Activated CD4-positive, alpha-beta T cell treated with anti-CD3 and anti-CD28 coated beads for 48 hours (primary cell): ENCODE results near the gene TARDBP.
"Not testable (repeated sequence)": the region's sequence is repeated elsewhere in the genome, so short reads cannot be mapped to it uniquely, and the experiment has no call there.

ENCODE experiments used
- DNase-seq: peaks from one replicate; pipeline ENCODE4 v3.0.0-alpha.2; 2020

Gene TARDBP

DNA sequence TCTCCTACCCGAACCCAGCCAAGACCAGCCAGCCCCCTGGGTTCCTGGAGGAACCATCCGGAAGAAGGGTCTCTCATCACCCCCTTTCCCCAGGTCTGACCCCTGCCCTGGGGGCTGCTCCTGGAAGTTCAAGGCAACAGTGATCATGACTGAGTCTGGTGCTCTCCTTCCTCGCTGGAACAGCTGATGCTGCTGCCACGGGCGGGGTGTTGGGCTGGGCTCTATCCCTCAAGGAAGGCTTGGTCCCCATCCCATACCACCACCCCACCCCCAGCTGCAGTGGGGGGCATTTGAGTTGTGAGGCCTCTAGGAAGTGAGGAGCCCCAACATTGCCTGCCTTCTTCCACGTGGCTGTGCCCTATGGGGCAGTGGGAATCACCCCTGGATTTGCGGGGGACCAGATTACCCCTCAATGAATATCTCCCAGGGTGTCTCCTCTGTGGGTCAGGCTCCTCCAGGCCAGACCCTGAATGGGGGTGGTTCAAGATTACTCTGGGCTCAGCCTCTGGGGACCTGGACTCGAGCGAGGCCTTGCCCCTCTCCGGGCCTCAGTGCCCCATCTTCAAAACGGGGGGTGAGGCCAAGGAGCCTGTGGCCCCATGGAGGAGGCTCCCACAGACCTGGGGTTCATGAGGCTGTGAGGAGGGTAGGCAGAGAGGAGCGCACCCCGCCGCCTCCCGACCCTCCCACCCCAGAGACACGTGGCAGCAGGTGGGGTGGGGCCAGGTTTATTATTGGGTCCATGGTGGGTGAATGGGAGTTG, 31.8 kb downstream of the TARDBP start:
- no peak for DNase-seq

DNA sequence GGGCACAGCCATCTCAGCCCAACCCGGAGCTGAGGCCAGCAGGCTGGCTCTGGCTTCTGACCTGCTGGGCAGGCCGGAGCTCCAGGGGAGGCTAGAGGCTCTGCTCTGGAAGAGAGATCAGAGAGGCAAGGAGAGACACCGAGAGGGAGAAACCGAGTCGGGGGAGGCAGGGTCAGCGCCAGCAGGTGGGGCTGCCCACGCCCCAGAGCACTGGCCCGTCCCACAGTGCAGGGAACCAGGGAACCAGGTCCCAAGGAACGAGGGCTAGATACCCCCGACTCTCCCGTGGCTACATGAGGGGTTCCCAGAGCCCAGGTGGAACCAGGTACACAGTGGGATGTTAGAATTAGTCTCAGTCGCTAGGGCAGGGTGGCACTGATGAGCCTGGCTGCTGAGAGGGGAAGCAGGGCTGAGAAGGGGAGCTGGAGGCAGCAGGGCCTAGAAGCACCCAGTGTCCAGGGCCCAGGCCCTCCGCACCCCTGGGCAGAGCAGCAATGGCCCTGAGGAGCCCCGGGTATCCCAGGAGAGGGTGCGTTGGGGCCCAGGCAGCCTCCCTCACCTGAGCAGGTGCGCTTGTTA, 32.5 kb downstream of the TARDBP start:
- no peak for DNase-seq

DNA sequence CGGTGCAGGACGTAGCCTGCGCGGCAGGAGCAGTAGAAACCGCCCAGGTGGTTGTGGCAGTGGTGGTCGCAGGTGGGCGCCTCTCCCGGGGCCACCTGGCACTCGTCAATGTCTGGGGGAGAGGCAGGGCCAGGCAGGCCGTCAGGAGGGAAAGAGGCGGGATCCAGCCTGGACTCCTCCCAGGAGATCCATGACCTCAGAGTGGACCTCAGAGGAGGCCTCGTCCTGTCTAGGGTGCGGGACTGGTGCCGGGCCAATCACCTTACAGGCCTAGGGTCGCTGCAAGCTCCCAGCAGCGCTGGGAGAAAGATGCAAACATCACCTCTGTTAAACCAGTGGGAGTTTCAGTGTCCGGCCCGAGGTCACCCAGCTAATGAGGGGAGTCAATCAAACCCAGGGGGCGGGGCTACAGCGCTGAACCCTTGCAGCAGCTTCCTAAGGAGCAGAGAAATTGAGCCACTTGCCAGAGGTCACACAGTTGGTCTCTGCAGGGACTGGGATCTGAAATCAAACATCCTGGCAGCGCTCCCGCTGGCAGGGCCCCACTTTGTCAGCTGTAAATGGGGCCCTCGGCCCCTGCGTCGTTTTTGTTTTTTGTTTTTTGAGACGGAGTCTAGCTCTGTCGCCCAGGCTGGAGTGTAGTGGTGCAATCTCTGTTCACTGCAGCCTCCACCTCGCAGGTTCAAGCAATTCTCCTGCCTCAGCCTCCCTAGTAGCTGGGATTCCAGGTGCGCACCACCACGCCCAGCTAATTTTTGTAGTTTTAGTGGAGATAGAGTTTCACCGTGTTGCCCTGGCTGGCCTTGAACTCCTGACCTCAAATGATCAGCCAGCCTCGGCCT, 33.2 kb downstream of the TARDBP start:
- DNase-seq, result no peak

DNA sequence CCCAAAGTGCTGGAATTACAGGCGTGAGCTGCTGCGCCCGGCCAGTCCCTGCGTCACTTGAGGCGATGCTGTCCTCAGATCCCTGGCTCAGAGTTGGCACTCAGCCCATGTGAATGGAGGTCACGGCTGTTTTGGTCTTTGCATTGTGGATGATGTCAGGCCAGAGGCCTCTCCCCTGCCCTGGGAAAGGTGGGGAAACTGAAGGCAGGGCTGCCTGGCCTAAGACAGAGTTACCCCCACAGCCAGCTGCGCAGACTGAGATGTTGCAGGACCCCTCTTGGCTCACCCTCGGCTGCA, 33.8 kb downstream of the TARDBP start:
- no peak for DNase-seq

DNA sequence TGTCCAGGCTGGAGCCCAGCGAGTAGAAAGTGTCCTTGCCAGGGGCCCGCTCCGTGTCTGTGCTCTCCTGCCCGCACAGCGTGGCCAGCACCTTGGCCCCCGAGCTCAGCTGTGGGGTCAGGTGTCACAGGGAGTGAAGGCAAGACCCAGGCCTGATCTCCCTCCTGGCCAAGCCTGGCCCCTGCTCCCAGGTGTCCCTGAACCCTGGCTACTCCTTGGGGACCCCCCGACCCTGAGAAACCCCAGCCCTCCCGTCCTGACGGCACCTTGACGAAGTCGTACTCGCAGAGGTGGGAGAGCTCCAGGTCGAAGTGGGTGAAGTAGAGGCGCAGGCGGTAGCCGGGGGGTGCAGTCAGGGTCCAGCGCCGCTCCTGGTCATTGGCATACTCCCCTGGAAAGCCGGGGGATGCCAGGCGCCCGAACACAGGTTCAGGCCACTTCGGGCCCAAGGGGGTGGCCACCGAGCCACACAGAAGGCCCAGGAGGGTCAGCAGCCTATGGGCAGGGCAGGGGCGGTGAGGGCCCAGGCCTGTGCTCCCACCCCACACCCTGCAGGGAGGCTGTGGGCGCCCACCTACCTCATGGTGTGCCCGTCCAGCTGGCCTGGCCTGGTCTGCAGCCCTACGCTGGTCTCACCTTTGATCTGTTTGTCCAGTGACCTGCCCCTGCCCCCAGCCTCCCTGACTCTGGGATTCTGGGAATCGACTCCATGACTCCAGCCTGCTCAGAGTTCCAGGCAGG, 34.3 kb downstream of the TARDBP start, which contains the start of gene MASP2:
MASP2 (minus strand) TSS at position 615 of the 741 bp plus-strand sequence; CDS start at position 583, 32 bp downstream.
- no peak for DNase-seq

DNA sequence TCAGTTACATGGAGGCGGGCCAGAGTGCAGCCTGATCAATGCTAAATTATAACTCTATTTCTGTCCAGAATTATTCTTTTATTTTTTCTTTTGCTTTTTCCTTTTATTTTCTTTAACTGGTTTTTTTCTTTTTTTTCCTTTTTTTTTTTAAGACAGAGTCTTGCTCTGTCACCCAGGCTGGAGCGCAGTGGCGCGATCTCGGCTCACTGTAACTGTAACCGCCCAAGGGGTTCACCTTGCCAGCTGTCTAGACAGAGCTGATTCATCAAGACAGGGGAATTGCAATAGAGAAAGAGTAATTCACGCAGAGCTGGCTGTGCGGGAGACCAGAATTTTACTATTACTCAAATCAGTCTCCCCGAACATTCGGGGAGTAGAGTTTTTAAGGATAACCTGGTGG, 38.7 kb downstream of the TARDBP start:
- DNase-seq, result not testable (repeated sequence)

DNA sequence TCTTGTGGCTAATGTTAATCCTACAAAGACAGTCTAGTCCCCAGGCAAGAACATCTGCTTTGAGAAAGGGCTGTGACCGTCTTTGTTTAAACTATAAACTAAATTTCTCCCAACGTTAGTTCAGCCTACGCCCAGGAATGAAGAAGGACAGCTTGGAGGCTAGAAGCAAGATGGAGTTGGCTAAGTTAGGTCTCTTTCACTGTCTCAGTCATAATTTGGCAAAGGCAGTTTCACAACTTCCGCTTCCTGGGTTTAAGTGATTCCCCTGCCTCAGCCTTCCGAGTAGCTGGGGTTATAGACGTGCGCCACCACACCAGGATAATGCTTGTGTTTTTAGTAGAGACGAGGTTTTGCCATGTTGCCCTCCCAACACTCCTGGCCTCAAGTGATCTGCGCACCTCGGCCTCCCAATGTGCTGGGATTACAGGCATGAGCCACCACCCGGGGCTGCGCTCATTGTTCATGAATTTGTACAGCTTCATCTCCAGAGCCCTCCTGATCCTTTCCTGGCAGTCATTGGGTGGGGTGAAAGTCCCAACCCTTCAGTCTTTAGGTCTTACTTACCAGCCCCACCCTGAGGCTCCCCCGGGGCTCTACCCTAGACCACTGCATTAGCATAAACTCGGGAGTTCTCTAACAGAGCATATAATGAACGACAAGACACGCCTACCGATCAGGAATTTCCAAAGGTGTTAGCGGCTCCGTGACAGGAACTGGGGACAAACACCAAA, 39.5 kb downstream of the TARDBP start:
- no peak for DNase-seq

DNA sequence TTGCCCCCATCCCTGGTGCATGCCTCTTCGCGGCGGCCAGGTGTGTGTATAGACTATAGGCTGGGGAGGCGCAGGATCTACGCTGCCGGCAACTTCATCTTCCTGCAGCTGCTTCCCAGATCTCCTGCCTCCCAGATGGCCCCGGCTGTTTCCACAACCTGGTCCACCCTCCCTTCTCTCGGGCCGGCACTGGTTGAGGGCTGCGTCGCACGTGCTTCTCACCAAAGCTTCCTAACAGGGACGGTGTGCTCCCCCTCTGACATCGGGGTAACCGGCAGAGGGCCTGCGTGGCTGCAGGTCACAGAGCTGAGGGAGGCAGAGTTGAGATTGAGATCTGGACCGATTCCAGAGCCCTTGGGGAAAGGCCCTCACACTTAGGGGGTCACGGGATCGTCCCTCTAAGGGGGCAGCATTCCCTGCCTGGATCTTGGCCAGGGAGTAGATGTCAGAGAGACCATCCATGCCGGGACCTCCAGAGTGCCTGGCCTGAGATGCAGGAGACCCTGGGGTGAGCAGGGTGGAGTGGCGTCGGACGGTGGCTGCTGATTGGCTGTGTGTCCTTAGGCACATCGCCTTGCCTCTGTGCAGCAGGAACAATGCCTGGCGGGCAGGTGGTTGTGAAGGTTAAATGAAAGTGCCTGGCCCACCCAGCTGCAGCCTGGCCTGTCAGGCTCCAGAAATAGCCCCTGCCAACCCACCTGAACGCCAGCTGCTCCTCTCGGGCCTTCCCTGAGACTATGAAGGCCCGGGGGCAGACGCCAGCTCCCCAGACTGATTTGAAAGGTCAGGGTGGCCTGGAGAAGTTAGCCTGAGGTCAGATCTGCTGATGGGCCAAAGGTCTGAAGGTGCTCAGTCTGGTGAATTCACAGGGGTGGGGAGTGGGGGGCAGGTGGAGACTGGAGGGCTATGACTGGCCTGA, 40.6 kb downstream of the TARDBP start:
- no peak for DNase-seq

DNA sequence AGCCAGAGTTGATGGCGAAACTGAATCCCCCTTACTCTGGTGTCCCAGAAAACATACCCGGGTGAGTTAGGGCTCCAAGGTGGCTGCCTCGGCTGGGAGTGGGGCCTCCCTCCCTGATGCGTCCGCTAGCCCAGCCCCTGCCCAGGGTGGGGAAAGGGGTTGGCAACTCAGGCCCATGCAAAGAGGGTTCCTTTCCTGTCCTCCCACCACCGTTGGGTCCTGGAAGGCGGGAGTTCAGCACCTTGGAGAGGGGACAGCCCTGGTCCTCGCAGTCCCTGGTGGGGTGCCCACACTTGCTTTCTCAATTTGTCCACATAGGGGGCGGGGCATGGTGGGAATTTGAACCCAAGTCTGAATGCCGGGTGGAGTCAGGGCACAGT, 41.3 kb downstream of the TARDBP start:
- peak; percentile 42 for DNase-seq

DNA sequence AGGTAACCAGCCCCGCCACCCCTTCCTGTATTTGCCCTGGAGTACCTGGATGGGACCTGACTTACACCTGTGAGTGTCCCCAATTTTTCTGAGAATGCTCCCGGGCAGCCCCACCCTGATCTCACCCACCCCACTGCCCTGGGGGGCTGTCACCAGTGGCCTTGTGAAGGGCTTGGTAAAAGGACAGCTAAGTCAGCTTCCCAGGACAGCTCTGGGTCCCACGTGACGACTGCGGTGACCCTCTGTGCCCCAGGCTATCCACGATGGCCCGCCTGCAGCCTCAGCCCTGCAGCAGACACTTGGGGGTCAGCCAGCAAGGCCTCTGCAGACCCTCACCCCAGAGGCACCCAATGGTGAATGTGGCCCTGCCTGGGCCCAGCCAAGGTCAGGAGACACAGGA, 41.7 kb downstream of the TARDBP start:
- no peak for DNase-seq

DNA sequence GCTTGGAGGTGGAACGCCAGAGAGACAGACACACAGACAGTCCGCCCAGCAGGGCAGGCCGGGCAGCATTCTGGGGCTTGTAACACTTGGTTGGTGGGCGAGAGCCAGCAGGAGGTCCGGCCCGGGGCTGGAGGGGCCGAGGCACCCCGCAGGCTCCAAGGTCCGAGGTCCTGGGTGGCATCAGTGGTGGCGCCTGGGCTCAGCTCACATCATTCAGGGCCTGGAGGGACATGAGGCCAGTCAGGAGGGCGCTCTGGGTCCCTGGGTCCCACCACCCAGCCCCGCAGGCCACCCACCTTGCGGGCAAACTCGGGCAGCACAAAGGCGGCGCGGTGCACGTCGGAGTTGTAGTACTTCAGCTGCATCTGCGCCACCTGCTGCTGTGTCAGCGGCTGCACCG, 42.2 kb downstream of the TARDBP start:
- no peak for DNase-seq

DNA sequence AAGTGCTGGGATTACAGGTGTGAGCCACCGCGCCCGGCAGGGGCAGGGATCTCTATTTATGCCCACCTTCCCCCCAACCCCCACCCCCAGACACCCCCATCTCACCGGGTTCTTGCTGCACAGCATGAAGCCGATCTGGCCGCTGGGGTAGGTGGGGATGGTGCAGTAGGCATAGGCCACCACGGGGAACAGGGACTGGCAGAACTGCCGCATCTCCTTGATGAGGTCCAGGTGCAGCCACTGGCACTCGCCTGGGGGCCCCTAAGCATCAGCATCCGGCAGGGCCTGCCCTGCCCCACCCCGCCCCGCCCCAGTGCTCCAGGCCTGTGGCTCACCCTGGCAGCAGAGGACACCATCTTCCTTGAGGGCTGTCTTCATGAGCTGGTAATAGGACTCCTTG, 43.2 kb downstream of the TARDBP start:
- DNase-seq, result no peak

DNA sequence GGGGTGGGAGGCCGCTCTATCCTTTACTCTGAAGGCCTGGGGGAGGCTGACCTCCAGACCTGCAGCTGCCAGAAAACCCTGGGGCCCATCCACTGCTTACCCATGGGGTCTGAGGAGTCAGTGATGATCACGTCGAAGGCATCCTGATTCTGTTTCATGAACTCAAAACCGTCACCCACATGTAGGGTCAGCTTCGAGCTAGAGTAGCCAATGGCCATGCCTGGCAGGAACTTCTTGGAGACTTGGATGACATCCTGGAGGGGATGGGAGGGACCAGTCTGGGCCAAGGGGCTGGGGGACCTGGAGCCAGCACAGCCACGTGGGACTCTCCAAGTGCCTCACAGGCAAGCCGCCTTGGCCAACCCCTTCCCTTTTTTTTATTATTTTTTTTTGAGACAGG, 44.0 kb downstream of the TARDBP start:
- DNase-seq, result no peak

DNA sequence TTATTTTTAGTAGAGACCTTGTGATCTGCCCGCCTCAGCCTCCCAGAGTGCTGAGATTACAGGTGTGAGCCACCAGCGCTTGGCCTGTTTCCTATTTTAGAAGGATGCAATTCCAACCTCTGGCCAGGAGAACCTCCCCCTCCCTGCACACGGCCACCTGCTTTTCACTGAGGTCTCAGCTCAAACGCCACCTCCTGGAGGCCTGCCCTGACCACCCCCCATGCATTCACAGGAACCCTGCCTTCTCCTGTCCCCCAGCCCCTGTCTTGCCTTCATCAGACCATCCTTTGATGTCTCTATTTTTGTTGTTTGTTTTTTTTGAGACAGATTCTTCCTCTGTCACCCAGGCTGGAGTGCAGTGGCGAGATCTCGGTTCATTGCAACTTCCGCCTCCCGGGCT, 45.0 kb downstream of the TARDBP start:
- DNase-seq, result no peak

DNA sequence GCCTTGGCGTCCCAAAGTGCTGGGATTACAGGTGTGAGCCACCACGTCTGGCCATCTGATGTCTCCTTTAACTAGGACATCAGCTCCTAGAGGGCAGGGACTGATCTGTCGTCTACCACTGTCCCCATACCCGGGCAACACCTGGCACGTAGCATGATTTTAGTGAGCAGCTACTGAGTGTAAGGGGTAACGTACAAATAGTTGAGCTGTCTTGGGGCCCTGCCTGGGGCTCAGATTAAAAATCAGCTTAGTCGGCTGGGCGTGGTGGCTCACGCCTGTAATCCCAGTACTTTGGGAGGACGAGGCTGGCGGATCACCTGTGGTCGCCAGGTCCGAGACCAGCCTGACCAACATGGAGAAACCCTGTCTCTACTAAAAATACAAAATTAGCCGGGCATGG, 45.6 kb downstream of the TARDBP start:
- no peak for DNase-seq

DNA sequence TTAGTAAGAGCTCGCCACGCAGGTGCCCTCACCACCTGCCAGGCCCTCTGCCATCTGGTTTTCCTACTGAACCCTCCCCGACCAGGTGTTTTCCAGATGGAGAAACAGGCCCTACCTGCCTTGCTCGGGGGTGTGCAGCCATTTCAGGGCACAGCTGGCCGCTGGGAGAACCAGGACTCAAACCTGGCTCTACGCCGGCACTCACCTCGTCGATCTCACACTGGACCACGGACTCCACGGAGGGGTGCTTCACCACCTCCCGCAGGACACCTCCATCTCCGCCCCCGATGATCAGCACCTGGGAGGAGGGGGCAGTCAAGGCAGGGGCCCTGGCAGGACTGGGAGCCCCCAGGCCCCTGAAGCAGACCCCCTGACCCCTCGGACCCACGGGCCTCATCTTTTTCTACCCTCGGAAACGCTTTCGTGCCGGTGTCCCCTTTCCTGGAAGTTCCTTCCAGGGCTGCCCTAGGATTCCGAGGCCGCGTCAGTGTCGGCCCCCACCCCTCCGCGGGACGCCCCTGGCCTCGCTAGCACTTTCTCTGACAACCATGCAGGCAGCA, 46.2 kb downstream of the TARDBP start:
- no peak for DNase-seq

DNA sequence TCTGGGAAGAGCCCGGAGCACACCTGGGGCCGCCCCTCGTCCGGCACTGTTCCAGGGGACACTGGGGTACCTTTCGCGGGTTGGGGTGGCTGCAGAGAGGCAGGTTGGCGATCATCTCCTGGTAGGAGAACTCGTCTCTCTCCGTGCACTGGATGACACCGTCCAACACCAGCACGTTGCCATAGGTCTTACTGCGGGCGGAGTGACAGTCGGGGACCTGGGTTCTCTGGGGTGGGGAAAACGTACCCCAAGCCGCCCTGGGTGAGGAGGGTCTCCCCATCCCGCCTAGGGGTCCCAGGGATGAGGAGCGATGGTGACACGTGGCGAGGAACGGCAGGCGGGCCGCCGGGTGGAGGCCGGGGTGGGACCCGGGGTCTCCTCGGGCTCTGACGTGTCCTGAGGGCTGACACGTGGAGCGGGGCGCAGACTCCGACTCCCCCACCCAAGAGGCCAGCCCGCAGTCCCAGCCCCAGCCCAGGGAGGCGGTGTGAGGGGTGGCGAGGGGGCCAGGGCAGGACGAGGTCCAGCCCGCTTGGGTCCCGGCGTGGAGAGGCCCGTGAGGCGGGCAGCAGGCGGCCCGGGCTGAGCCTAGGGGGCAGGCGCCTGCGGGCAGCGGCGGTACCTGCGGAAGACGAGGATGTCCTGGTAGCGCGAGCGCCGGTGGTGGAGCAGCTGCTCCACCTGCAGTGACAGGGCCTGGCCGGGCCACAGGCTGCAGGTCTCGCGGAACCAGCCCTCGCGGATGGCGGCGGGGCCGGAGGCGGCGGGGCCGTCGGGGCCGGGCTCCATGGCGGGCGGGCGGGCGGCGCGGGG, 46.9 kb downstream of the TARDBP start:
- DNase-seq, result peak; percentile 39

DNA sequence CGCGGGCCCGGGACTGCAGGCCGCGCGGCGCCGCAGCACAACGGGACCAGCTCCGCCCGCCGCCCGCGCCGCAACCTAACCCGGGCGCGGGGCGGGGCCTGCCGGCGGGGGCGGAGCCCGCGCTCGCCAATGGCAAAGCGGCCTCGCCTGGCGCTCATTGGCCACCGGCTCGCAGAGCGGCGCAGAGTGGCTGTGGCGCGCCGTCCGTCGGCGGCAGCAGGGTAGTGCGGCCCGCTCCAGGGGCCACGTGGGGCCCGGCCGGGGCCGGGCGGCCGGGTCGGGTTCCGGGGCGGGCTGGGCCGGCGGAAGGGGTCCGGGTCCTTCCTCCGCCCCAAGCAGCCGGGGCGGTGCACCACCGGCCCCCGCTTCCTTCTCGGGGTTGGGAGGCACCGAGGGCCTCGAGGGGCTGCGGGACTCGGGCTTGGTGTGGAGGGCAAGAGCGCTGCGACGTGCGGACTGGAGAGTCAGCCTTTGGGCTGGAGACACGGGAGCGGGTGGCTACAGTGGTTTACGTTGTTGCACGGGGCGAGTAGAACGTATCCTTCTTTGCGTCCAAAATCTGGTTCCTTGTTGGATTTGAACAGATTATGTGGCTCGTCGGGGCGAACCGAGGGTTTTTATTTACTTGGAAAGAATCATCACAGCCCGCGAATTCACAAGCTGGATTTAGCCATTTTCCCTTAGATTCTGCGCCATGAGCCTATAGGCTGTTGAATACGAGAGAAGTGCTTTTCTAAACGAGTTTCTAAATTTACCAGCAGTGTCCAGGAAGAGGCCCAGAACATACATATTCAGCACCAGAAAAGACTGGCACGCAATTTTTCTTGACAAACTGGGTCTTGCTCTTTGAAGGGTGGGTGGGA, 47.7 kb downstream of the TARDBP start, which contains the start of gene SRM:
SRM (minus strand) TSS at position 51 of the 863 bp plus-strand sequence. CDS start 75 bp downstream, outside the sequence.
- DNase-seq, result peak; percentile 93
